ELR (cell line): ENCODE results near the gene MGAT4B.

ENCODE experiments used
- DNase-seq: peaks from one replicate; pipeline ENCODE4 v3.0.0-alpha.2; 2015; ENCODE audit warnings: low read depth

The MGAT4B gene

GRCh38 chr5:179768326-179769085, 38.2 kb downstream of the MGAT4B start:
- no peak for DNase-seq

DNA sequence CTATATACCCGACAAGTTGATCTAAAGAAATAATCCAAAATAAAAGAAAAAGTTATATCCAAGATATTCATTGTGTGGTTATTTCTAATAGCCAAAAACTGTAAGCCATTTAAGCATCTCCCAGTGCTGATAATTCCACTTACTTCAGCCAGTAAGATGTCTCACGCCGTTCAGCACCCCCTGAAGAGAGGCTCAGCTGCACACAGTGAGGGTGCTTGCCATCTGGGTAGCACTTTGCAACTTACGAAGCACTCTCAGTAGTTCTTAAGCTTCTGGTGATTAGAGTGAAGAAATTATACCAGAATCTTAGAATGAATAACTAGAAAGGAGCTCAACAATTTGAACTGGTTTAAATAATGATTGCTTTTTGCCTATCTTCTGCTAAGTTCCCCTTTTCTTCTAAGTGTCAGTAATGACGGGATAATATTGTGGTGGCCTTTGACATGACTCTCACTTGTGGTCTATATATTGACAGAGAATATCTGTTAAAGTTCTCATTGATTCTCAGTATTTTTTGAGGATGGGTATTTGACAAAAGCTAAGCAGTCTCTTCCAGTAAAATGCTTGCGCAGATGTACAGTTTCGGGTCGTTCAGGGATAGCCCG, 39.1 kb downstream of the MGAT4B start:
- DNase-seq, result no peak

- no peak for DNase-seq
Measured at GRCh38 chr5:179766726-179767455, 39.8 kb downstream of the MGAT4B start.

GRCh38 chr5:179766021-179766725, 40.5 kb downstream of the MGAT4B start:
- peak; percentile 74 for DNase-seq

DNA sequence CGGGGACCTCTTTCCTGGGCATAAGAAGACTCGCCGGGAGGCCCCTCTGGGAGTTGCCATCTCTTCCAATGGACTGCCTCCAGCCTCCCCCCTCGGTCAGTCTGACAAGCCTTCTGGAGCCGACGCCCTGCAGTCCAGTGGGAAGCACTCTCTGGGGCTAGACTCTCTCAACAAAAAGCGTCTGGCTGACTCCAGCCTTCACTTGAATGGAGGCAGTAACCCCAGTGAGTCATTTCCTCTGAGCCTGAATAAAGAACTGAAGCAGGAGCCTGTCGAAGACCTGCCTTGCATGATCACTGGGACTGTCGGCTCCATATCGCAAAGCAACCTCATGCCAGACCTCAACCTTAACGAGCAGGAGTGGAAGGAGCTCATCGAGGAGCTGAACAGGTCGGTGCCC, 41.3 kb downstream of the MGAT4B start:
- DNase-seq, result peak; percentile 96

DNA sequence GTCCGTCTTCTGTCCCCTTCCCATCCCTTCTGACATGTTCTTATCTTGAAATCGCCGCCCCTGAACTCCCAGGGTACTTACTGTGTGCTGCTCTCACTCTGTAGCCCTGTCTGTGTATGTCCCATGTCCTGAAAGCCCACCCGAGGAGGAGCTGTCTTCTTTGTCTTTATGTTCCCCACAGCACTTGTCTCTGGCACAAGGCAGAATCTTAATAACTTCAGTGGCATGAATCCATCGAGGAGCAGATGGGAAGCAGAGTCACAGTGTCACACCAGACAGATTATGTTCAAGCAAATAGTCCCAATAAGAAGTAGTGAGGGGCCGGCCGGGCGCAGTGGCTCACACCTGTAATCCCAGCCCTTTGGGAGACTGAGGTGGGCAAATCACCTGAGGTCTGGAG, 42.6 kb downstream of the MGAT4B start:
- DNase-seq, result no peak

DNA sequence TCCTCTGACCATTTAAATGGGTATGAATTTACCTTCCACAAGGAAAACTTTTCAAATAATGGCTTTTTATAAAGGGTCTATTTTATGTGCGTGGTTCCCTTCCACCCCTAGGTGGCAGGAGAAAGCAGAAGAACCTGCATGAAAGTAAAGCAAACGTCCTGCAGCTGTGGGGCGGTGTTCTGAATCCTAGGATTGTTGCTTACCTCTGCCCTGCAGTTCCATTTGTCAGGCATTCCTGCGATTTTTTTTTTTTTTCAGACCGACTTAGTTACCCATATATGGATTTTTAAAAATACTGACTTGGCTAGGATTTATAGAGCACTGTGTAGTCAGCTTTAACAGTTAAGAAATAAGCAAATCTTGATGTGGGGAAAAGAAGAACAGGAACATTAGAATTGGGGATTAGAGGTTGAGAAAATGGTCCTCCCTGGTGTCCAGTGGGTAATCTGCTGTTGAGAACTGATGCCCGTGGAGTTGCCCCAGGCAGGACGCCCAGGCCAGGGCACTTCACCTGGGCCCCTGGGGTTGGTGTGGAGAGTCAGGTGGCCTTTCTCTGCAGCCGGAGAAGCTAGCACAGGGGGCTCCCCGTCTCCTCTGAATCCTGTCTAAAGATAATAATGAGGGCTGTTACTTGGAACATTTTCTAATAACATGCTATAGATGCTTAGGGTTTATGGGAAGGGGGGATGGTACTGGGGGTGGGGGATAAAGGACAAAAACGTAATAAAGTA, 43.3 kb downstream of the MGAT4B start:
- DNase-seq, result peak; percentile 85

DNA sequence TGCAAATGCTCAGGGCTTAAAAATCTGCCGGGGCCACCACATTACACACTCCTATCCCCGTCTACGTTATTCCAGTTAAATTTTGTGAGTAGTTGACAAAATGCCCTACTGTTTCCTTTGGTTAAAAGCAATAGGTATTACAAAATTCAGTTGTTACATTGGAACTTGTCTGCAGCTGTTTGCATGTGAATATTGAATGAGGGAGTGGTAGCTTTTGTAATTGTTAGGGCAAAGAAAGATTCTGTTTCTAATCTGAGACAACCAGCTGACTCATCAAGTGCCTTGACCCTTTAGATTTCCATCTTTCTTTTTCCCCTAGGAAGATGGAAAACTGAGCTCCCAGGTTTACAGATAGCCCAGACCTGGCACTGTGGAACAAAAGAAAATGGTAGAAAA, 43.9 kb downstream of the MGAT4B start:
- peak; percentile 75 for DNase-seq

GRCh38 chr5:179762079-179762780, 44.4 kb downstream of the MGAT4B start:
- DNase-seq, result peak; percentile 42

- DNase-seq, result no peak
Measured at GRCh38 chr5:179759581-179760551, 46.8 kb downstream of the MGAT4B start.

DNA sequence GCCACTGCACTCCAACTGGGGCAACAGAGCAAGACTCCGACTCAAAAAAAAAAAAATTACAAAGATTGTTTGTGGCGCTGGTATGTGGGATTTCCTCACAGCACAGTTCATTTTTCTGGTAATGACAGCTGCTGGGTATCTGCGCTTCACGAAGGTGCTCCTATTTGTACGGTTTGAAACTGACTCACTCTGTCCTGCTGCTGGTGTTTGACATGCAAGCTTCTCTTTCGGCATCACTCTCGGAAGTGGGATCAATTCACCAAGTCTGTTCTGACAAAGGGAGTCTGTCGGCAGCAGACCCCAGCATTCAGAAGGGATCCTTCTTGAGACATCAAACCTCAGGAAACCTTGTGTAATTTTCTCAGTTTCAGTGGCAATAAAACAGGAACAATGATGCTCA, 47.7 kb downstream of the MGAT4B start:
- DNase-seq, result no peak

- no peak for DNase-seq
Measured at GRCh38 chr5:179755022-179755421, 51.6 kb downstream of the MGAT4B start.

DNA sequence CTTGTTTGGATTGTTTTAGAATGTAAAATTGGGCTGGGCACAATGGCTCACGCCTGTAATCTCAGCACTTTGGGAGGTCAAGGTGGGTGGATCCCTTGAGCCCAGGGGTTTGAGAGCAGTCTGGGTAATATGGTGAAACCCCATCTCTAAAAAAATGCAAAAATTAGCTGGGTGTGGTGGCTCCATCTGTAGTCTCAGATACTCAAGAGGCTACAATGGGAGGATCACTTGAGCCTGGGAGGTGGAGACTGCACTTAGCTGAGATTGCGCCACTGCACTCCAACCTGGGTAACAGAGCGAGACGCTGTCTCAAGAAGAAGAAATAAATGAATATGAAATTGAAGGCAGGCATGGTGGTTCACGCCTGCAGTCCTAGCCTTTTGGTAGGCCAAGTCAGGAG, 52.7 kb downstream of the MGAT4B start:
- DNase-seq, result no peak

DNA sequence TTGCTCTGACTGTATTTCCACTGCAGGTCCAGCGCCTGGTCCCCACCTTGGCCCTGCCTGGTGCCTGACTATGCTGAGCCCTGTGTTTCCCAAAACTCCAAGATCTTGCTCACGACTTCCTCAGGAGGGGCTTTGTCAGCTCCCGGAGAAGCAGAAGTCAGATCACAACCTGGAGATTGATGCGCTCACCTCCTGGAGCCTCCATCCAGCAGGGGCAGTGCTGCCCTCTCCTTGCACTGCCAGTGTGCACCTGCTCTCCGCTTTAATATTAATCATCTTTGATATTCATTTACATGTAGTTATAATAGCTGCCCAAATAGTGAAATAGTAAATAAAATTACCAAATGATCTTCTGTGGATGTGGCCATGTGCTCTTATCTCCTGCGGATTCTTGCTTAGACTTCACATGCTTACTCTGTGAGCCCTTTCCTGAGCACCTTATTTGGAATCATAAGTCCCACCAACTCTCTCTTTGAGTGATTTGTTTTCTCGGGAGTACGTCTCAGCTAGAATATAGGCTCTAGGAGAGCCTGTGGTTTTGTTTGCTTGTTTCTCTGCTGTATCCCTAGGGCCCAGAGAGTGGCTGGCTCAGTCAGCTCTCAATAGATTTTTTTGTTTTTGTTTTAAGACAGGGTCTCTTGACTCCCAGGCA, 56.7 kb downstream of the MGAT4B start:
- DNase-seq, result no peak

DNA sequence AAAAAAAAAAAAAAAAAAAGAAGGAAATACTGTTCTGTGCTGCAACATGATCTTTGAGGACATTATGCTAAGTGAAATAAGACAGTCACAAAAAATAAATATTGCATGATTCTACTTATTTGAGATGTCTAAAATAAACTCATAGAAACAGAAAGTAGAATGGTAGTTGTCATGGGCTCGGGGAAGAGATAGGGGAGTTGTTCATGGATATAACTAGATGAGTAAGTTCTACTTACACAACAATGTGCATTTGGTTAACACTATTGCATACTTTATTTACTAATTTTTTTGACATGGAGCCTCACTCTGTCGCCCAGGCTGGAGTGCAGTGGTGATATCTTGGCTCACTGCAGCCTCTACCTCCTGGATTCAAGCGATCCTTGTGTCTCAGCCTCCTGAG, 58.9 kb downstream of the MGAT4B start:
- no peak for DNase-seq
